HG03432 (cell line): ENCODE data around the gene LRRC75B.
"Not testable (repeated sequence)": the region's sequence is repeated elsewhere in the genome, so short reads cannot be mapped to it uniquely, and the experiment has no call there.

ENCODE experiments used
- ATAC-seq: cut with Tn5 transposase; IDR thresholded peaks from one replicate; pipeline ENCODE4 v1.9.1; 2021; ENCODE audit warnings: mild to moderate bottlenecking, moderate library complexity; ENCODE audit not compliant: unreplicated experiment

Gene LRRC75B

DNA sequence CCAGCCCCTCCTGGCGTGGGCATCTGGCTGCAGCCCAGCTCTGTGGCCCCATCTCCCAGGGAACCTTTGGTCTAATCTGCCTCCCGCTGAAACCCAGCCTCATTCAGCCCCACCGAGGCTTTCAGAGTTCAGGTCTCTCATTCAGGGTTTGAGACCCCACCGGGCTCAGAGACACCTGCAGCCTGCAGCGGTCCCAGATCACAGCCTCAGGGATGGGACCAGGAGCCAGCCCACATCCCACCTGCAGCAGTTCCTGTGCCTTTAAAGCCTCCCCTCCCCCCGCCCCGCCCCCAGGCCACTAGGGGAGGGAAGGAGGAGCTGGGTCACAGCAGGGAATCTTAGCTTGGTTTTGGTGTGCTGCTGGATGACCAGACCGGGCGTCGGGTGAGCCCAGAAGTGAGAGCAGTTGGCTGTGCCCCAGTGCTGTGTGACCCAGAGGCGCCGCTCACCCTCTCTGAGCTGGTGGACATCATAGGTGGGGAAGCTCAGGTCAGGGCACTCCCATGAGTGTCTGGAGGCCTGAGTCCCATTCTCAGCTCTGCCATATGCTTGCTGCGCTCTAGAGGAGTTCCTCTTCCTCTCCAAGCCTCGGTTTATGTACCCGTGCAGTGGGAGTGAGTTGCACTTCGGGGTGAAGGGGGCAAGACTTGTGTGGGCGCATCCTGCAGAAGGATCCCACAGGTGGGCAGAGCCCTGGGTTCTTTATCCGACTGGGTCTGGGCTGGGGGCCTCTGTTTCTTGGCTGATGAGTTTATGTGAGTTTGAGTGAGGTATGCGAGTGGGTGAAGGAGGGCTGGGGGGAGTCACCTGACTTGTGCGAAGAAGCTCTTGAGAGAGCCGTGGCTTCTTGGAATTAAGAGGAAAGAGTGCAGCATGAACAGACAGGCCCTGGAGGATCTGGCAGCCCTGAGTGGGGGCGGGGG lies 10.2 kb upstream of the LRRC75B start, which contains the start of gene GGT1:
Gene GGT1, plus strand, starts transcription at position 347 of the 923 bp plus-strand sequence. CDS start 7,889 bp downstream, outside the sequence.
- not testable (repeated sequence) for ATAC-seq

DNA sequence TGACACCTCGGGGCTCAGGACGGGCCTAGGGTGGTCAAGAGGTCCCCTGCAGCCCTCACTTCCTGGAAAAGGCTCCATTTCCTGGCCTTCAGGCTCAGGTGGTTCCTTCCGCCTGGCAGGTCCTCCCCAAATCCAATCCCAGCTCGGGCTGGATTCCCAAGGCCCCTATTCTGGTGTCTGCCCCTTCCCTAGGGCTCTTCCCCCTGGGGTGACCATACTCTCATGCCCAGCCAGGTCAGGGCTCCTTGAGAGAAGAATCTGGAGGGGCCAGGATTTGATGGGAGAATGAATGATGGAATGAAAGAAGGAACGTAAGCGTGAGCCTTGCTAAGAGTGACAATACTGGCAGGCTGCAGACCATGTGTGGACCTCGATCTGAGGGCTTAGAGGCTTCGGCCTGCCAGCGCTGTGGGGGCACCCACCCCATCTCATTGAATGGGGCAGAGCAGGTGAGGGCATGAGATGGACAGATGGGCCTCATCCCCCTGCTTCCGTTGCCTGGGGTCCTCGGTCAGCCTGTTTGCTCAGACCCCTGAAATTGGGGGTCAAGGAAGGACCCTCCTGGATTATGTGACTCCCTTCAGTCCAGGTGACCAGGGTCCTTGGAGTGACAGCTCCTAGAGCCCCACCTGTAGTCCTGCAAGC lies 9.4 kb upstream of the LRRC75B start:
- ATAC-seq, result not testable (repeated sequence)

DNA sequence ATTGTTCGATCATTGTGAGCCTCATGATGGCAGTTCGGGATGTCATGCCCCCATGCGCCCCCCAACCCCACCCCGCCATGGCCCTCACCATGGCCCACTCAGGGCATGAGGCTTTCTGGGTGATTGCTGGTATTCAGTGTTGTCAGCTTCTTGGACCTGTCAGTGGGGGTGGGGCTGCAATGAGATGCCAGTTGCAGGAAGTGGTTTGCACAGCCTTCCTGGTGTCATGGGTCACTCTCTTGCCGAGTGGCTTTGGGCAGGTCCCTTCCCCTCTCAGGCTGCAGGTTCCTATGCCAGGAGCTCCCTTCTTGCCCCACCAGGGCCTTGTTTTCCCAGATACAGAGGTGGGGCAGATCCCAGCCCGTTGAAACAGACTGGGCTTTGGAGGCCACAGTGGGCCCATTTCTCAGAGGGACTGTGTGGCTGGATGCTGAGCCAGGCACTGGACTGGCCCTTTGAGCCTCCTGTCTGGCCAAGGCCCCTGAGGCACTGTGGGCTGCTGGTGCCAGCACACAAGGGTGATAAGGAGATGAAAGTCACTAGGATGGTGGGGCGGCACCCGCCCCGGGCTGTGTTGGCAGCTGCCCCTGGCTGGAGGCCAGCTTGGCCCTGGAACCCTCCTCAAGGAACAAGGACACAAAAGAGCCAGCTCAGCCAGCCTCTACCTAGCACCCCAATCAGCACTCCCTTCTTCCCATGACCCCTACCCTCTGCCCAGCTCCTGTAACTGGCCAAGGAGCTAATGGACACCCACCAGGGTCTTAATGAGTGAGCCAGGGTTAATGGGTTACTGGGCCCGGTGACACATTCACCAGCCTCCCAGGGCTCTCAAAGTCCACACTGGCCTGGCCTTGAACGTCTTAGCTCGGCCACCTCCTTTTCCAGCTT lies 8.6 kb upstream of the LRRC75B start:
- ATAC-seq, result no peak

DNA sequence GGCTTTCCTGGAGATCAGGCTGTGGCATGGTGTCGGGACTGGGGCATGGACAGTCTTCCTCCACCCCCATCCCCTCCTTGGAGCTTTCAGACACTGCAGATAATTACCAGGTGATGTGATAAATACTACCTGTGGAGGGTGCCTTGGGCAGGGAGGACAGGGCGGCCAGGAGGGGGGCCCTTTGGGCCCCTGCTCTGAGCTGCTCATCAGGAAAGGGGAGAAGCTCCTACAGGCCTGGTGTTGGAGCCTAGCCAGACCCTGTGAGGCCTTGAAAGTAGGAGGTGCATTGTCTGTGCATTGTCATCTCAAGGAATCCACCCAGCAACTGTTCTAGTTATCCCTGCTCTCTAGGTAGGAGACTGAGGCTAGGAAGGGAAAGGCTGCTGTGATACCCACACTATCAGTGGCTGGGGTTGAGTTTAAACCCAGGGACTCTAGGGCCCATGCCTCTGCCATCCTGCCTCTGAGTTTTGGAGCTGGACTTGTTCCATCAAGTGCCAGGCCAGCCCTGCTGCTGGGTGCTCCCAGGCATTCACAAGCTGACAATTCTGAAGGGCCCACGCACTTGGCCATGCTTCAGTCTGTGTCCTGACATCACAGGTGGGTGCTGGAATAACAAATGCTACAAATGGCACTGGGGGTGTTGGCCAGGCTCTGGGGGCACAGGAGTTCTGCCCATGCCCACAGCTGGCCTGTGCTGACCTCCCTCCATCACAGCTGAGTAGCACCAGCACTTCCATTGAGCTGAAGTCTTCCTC lies 7.3 kb upstream of the LRRC75B start:
- ATAC-seq, result not testable (repeated sequence)

DNA sequence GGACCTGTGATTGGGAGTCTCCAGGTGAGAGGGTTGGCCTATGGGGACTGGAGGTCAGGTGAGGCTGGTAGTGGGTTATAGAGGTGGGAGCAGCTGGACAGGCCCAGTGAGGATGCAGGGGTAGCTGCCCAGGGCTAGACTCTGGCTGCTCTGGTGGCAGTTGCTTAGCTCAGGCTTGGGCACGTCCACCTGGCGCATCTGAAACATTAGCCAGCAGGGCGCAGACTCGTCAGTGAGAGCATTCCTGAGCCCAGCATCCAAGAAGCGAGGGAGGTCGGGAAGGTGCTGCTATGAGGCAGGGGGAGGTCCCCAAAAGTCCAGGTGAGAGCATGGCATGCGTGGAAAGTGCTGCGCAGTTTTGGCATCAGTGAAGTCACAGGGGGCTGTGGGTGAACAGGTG lies 6.6 kb upstream of the LRRC75B start:
- no peak for ATAC-seq

DNA sequence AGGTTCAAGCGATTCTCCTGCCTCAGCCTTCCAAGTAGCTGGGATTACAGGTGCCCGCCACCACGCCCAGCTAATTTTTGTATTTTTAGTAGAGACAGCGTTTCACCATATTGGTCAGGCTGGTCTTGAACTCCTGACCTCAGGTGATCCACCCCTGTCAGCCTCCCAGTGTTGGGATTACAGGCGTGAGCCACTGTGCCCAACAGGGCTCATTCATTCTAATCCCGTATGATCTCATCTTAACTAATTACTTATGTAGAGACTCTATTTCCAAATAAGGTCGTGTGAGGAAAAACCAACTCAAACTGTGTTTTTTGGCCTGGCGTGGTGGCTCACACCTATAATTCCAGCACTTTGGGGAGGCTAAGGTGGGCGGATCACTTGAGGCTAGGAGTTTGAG lies 4.2 kb upstream of the LRRC75B start:
- not testable (repeated sequence) for ATAC-seq

DNA sequence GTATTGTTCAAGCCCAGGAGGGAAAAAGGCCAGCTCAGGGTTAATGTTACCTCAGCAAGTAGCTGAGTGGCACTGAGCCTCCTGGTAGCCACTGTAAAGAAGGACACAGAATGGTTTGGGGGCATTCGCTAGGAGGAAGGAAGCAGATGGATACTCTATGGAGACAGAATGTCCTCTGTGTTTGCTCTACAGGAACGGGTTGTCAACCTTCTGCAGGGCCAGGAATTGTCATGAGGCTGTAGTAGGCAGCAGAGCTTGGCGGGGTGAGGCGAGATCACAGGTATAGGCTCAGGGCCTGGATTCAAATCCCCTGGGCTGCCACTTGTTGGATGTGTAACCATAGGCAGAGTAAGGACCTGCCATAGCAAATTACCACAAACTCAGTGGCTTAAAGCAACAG lies 3.0 kb upstream of the LRRC75B start:
- ATAC-seq, result no peak

DNA sequence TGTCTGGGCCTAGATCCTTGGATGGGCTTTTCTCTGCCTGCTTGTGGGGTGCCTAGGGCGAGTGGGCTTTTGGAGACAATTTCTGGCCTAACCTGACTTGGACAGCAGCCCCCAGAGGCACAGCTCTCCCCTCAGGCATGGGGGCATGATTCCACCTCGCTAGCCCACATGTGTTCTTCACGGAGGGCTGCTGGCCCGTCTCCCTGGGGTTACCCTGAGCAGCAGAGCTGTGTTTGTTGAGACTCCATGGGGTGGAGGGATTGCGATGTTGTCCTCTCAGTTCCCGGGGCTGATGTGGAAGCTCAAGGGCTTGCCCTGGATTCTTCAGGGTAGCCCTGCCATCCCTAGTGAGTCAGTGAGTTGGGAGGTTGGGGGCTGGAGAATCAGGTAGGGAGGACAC lies 2.4 kb upstream of the LRRC75B start:
- no peak for ATAC-seq

DNA sequence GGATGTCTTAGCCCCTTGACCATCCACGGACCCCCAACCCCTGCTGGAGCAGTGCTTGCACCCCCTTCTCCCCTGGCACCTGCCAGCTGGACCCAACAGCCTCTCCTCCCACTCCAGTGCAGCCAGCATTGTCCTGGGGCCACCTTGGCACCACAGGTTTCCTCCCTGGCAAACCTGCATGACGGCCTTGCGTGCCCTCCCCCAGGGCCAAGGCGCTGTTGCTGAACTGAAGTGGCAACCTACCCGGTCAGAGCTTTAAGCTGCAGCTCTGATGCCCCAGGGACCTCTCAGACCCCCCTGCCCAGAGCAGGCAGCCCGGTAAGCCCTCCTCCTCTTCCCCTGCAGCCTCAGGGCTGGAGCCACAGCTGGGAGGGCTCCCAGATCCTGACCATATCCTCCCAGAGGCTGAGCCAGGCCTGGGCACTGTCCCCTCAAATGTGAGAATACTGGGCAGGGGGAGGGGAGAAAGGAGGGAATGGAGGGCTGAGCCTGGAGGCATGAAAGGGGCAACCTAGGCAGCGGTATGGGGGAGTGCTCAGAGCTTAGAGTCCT lies 1.8 kb upstream of the LRRC75B start:
- ATAC-seq, result no peak

DNA sequence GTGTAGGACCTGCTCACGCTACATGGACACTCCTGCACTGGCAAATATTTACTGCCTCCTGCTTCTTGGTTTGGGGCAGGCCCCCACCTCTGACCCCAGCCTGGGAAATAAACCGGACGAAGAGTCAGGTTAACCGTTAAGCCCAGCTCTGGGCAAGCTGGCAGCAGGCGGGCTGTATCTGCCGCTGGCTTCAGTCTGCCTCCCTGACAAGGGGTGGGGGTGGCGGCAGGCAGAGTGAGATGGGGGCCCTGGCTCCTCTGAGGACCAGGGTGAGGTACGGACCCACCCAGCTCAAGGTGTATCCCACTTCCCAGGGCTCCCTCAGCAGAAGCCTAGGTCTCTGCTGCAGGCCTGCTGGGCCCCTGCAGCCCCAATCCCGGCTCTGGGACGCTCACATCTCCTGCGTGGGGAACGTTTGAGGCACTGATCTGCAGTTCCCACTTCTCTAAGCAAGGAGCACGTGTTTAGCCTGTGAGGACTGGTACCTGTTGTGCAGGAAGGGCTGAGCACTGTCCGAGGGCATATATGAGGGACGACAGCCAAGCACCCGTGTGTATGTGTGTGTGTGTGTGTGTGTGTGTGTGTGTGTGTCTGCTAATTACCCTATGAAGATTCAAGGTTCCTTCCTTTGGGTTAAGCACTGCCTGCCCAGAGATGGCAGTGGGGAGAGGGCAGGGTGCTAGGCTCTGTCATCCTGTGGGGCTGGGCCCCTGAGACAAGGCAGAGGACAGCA lies 1.1 kb upstream of the LRRC75B start:
- no peak for ATAC-seq

DNA sequence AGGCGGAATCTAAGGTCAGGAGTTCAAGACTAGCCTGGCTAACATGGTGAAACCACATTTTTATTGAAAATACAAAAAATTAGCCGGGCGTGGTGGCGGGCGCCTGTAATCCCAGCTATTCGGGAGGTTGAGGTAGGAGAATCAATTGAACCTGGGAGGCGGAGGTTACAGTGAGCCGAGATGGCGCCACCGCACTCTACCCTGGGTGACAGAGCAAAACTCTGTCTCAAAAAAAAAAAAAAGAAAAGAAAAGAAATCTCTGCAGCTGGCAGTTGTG lies 624 bp upstream of the LRRC75B start:
- not testable (repeated sequence) for ATAC-seq

DNA sequence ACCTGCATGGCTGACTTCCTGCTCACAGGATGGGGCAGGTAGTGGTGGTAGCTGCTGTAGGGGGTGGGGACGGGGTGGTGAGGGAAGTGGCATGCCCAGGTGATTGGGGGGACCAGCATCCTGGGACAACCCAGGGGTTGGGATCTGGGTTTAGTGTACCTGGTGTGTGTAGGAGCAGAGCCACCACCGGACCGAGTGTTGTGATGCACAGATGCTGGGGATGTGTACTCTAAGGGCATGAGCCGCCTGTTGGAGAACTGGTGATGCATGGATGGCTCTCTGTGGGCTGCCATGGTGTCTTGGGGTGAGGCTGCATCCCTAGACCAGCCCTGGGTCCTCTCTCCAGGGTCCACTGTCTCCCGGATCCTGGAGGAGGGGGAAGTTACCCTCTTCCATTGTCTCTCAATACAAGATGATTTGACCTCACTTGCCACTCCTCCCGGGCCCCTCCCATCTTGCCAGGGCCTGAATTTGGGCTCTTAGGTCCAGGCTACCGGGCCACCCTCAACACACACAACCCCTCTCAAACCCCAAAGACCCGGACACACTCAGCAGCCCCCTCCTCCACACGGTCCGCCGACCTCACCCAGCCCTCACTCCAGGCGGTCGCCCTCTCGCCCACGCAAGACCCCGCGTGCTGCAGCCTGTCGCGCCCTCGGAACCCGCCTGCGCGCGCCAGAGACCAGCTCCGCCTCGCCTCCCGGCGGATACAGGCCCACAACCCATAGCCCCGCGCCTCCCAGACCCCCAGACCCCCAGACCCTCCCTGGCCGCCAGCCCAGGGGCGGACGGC lies 619 bp downstream of the LRRC75B start:
- peak; percentile 11 for ATAC-seq

DNA sequence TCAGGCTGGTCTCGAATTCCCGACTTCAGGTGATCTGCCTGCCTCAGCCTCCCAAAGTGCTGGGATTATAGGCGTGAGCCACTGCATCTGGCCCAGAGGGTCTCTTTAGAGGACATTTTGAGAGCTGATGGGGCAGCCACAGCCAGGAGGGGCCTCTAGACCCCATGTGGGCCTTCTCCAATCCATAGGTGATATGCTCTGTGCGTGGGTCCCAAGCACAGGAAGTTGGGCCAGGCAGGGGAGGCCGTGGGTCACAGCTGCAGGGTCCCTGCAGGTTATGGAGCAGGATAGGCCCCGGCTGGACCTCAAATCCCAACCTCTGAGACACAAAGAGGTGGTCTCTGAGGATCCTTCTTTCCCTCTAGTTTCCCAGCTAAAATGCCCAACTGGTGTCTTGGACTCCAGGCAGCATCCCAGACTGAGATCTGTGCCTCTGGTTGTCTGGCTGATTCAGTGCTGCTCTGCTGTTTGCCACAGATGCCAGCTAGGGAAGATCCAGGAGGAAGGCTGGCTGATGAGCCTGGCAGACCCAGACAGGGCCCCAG lies 1.5 kb downstream of the LRRC75B start:
- no peak for ATAC-seq

DNA sequence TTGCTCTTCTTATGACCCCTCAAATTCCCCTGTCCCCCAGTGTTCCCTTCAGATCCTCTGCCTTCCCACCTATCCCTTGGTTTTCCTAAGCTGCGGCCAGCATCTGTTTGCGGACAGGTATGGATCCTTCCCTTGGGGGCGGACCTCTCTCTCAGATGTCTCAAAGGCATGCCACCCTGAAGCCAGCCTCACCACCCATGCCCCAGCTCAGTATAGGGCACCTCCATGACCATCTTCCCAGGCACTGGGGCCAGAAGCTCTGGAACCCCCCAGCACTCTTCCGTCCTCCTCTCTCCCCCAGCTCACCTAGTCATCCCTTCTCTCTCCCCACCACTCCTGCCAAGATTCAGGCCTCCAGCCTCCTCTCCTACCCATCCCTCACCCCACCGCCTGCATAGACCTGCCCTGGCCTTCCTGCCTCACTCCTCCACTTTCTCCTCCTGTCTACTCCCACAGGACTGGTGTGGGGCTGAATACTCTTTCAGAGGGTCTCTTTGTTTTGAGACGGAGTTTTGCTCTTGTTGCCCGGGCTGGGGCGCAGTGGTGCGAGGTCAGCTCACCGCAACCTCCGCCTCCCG lies 2.2 kb downstream of the LRRC75B start:
- no peak for ATAC-seq

DNA sequence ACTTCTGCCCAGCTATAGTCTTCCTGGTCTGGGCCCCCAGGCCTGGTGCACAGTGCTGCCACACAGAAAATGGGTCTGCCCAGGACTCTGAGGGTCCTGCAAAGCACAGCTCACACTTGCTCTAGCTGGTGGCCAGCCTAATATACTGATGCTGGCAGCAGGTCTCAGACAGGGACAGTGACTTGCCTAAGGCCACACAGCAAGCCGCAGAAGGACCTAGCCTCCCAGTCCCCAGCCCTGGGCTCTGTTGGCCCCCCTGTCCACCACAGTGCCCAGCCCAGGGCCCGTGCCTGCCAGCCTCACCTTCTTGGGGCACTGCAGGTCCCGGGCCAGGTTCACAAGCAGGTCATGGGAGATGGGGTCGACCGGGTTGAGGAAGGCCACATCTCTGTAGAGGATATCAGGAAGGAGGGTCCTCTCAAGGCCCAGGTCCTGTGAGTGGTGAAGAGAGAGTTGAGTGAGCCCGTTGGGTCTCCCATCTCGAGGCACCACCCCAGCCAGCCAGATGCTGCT lies 3.3 kb downstream of the LRRC75B start:
- ATAC-seq, result no peak

DNA sequence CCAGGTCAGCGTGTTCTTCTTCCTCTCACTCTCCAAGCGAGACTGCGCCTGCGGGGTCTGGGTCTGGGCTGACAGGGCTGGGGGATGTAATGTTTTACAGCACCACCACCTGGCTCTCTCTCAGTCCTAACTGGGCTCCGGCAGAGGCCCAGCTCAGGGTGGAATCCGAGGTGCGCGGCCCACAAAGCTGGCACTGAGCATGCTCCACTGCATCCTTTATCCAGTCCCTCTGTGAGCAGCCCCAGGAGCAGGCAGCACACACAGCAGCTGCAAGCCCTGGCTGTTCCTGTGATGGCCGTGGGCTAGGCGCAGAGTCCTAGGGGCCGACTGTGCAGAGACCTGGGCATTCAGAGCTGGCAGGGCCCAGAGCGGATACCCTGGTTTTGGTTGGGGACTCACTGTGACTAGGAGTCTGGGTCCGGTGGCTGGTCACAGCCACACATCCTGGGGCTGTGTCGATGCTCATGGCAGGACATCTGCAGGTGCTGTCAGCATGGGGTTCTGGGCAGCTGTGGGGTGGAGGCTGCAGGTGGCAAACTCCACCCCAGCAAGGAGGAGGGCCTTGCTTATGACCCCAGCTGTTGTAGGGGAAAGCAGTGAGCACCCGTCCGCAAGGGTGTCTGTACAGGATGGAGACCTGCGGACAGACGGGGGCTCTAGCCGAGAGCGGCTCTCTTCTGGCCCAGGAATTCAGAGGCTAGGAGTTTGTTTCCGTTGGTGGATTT lies 4.0 kb downstream of the LRRC75B start:
- ATAC-seq, result no peak

DNA sequence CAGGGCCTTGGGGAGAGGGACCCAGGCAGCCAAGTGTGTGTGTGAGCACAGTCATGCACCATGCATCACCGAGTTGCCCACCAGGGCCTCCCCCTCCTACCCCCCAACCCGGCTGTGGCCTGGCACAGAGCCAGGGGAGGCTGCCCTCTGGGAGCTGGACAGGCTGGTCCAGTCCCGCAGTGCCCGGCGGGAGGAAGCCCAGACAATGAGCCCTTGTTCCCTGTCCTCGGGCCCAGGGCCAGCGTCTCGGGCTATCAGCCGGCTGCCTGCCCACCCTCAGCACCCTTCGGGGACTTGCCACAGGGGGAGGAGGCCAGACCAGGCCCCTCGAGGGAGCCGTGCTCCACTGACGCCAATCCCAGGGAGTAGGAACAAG lies 4.5 kb downstream of the LRRC75B start:
- no peak for ATAC-seq
